Measurements from ENCODE around the gene LEP.

Gene LEP

GRCh38 chr7:128287556-128287955, 46.5 kb downstream of the LEP start:
- TF ChIP-seq GATA2 (IDR thresholded peaks at IDR 0.05; ENCODE audit: low read depth, low read length): no peak
- TF ChIP-seq GATA3 (IDR thresholded peaks at IDR 0.05; ENCODE audit: low read depth, low read length): no peak

GRCh38 chr7:128299109-128299607, 58.1 kb downstream of the LEP start:
- no peak for TF ChIP-seq GATA3 (IDR thresholded peaks at IDR 0.05; ENCODE audit: low read depth, low read length)
- TF ChIP-seq GATA2 (IDR thresholded peaks at IDR 0.05; ENCODE audit: low read depth, low read length): no peak

- TF ChIP-seq GATA2 (IDR thresholded peaks at IDR 0.05; ENCODE audit: low read depth, low read length) (no peak), GATA3 (IDR thresholded peaks at IDR 0.05; ENCODE audit: low read depth, low read length) (no peak)
Observed at GRCh38 chr7:128302139-128302538, 61.1 kb downstream of the LEP start.

- TF ChIP-seq GATA3 (IDR thresholded peaks at IDR 0.05; ENCODE audit: low read depth, low read length) (no peak), GATA2 (IDR thresholded peaks at IDR 0.05; ENCODE audit: low read depth, low read length) (no peak)
Observed at GRCh38 chr7:128303133-128303532, 62.1 kb downstream of the LEP start.

GRCh38 chr7:128303643-128304042, 62.6 kb downstream of the LEP start:
- TF ChIP-seq GATA3 (IDR thresholded peaks at IDR 0.05; ENCODE audit: low read depth, low read length) (no peak), GATA2 (IDR thresholded peaks at IDR 0.05; ENCODE audit: low read depth, low read length) (no peak)

- no peak for TF ChIP-seq GATA3 (IDR thresholded peaks at IDR 0.05; ENCODE audit: low read depth, low read length)
- TF ChIP-seq GATA2 (IDR thresholded peaks at IDR 0.05; ENCODE audit: low read depth, low read length): no peak
Observed at GRCh38 chr7:128304212-128304611, 63.1 kb downstream of the LEP start.

GRCh38 chr7:128307061-128307460, 66.0 kb downstream of the LEP start:
- TF ChIP-seq GATA2 (IDR thresholded peaks at IDR 0.05; ENCODE audit: low read depth, low read length) (no peak), GATA3 (IDR thresholded peaks at IDR 0.05; ENCODE audit: low read depth, low read length) (no peak)
